GM12878 (cell line): ENCODE measurements around the gene SIRT2. TPM values are rescaled to one million over a fixed set of nuclear protein-coding genes. Genes with fewer than 3 reads are reported as not detected.

Experiments
- ATAC-seq: fragments of 200-7000 bp; cut with Tn5 transposase; 3 replicates; pipeline ENCODE4 v1.9.1; 2020; ENCODE audit warnings: mild to moderate bottlenecking, moderate library complexity
- BruUV-seq: library from RNA; stranded (reverse); fragments of 400-500 nt; replicated peaks from 2 replicates; lab custom pipeline; 2021; lab: Mats Ljungman, UMichigan
- CTCF ChIA-PET: fragments of 300-600 bp; sonication (Branson Sonifier 250); formaldehyde crosslinking; extraction: SDS; loops from one replicate; lab custom pipeline; 2021; ENCODE audit warnings: inconsistent platforms; lab: Yijun Ruan, JAX
- POLR2A ChIA-PET: fragments of 350-600 bp; formaldehyde crosslinking; extraction: SDS; loops from one replicate; lab custom pipeline; 2021; ENCODE audit warnings: inconsistent platforms; lab: Charles Lee
- RAD21 ChIA-PET: fragments of 300-600 bp; sonication (Branson Sonifier 250); formaldehyde crosslinking; loops from one replicate; lab custom pipeline; 2023; ENCODE audit warnings: antibody characterized with exemption; ENCODE audit not compliant: unreplicated experiment; lab: Charles Lee
- SMC1A ChIA-PET: fragments of 300-600 bp; sonication (Branson Sonifier 250); formaldehyde crosslinking; loops from one replicate; lab custom pipeline; 2023; ENCODE audit not compliant: unreplicated experiment, uncharacterized antibody; lab: Charles Lee
- DNase-seq: peaks from one replicate; pipeline ENCODE4 v3.0.0-alpha.2; 2011; ENCODE audit warnings: low read depth, low spot score
- FAIRE-seq: peaks from 3 replicates; lab custom pipeline; 2011; peaks lifted over from hg19 to GRCh38; lab: Jason Lieb, UNC
- H2AFZ ChIP-seq: 2 replicates; pipeline ENCODE4 v1.6.0; 2011; ENCODE audit warnings: low read depth, low read length, control low read depth; ENCODE audit not compliant: control insufficient read depth
- H3K27ac ChIP-seq: 2 replicates; pipeline ENCODE4 v1.5.1; 2011; ENCODE audit warnings: control low read depth; ENCODE audit not compliant: control insufficient read depth, insufficient read depth
- H3K27me3 ChIP-seq, 2 experiments: replicated peaks in 1 of 2; 2 replicates each; pipeline versions ENCODE4 v1.6.0 to v1.6.1; 2011; ENCODE audit warnings: low read length in 1 of 2; ENCODE audit not compliant: control insufficient read depth in 2 of 2, insufficient read depth in 2 of 2
- H3K36me3 ChIP-seq, 2 experiments: 2 replicates each; pipeline ENCODE4 v1.5.1; 2011; ENCODE audit warnings: low read length in 1 of 2; ENCODE audit not compliant: control insufficient read depth in 2 of 2, insufficient read depth in 2 of 2
- H3K4me1 ChIP-seq: 2 replicates; pipeline ENCODE4 v1.6.1; 2011; ENCODE audit warnings: mild to moderate bottlenecking, low read length, moderate library complexity, mixed read lengths; ENCODE audit not compliant: control insufficient read depth, insufficient read depth
- H3K4me2 ChIP-seq: 2 replicates; pipeline ENCODE4 v1.6.0; 2011; ENCODE audit warnings: control low read depth; ENCODE audit not compliant: control insufficient read depth, insufficient read depth
- H3K4me3 ChIP-seq: fragments of 200-600 bp; sonication (generic); 2 replicates; pipeline ENCODE4 v1.5.1; 2016
- H3K79me2 ChIP-seq: 2 replicates; pipeline ENCODE4 v1.6.0; 2011; ENCODE audit warnings: low read length; ENCODE audit not compliant: control insufficient read depth, insufficient read depth
- H3K9ac ChIP-seq: 2 replicates; pipeline ENCODE4 v1.8.0; 2011; ENCODE audit warnings: low read length, control low read depth, mixed read lengths; ENCODE audit not compliant: control insufficient read depth, insufficient read depth
- H3K9me3 ChIP-seq: replicated peaks from 3 replicates; pipeline ENCODE4 v1.5.1; 2011; ENCODE audit warnings: mild to moderate bottlenecking, low read length; ENCODE audit not compliant: control insufficient read depth, insufficient read depth
- H4K20me1 ChIP-seq: 2 replicates; pipeline ENCODE4 v1.6.0; 2011; ENCODE audit not compliant: control insufficient read depth, insufficient read depth
- E4F1 ChIP-seq: fragments of 450-650 bp; IDR thresholded peaks from 2 replicates; pipeline ENCODE4 v1.6.1; 2018; ENCODE audit warnings: borderline replicate concordance, mild to moderate bottlenecking; ENCODE audit not compliant: partially characterized antibody
- FOS ChIP-seq: IDR thresholded peaks from 3 replicates; pipeline ENCODE4 v1.6.1; 2011; ENCODE audit warnings: borderline replicate concordance; ENCODE audit not compliant: insufficient read length; ENCODE audit errors: extremely low read depth
- NBN ChIP-seq: fragments of 450-650 bp; IDR thresholded peaks from 2 replicates; pipeline ENCODE4 v1.6.1; 2016
- NR2C1 ChIP-seq: fragments of 450-650 bp; IDR thresholded peaks from 2 replicates; pipeline ENCODE4 v1.6.1; 2017; ENCODE audit warnings: antibody characterized with exemption, mild to moderate bottlenecking, moderate library complexity
- POLR2A ChIP-seq: IDR thresholded peaks from 2 replicates; pipeline ENCODE4 v1.6.1; 2011; ENCODE audit warnings: low read depth, mild to moderate bottlenecking, low read length
- POLR2AphosphoS5 ChIP-seq: IDR thresholded peaks from 2 replicates; pipeline ENCODE4 v1.6.1; 2011; ENCODE audit warnings: mild to moderate bottlenecking, low read length, inconsistent platforms
- RAD51 ChIP-seq: fragments of 450-650 bp; IDR thresholded peaks from 2 replicates; pipeline ENCODE4 v1.6.1; 2016; ENCODE audit warnings: moderate library complexity, mild to moderate bottlenecking, inconsistent platforms
- RELB ChIP-seq: fragments of 450-650 bp; IDR thresholded peaks from 2 replicates; pipeline ENCODE4 v1.6.1; 2017; ENCODE audit warnings: low read depth, mild to moderate bottlenecking, moderate library complexity
- YBX1 ChIP-seq: fragments of 450-650 bp; IDR thresholded peaks from 2 replicates; pipeline ENCODE4 v1.6.1; 2016; ENCODE audit warnings: antibody characterized with exemption
- WGBS: methylation state at CpG from one replicate; pipeline ENCODE4 v1.1.6; 2016; ENCODE audit warnings: low lambda C conversion rate; ENCODE audit not compliant: insufficient replicate concordance, insufficient coverage; ENCODE audit errors: missing lambda C conversion rate; 5-methylcytosine and 5-hydroxymethylcytosine counted together
- in situ Hi-C: fragments of 300-500 bp; cut with MboI; formaldehyde crosslinking; loops from 9 replicates; pipeline ENCODE4 v1.14.3; 2018; ENCODE audit warnings: mixed read lengths
- intact Hi-C: fragments of 100-400 bp; cut with micrococcal nuclease; formaldehyde crosslinking; loops from one replicate; pipeline ENCODE4 v1.14.2; 2022; ENCODE audit not compliant: unreplicated experiment
- polyA plus RNA-seq, 11 experiments: library from polyadenylated mRNA; depleted of rRNA in 4 of 11; unstranded in 6 of 11; stranded (reverse) in 5 of 11; fragments of >200 nt; fragmentation: Nextera tagmentation in 4 of 11; fragmentation: Illumina TruSeq in 1 of 11; extraction: Ambion mirVana in 4 of 11; extraction: Trizol in 1 of 11; gene quantifications; 1 replicate in 1 of 11; 2 replicates in 10 of 11; pipeline versions ENCODE4 v1.2.1 to v1.2.3, GENCODE V29; 2011 to 2016; ENCODE audit warnings: inconsistent platforms in 2 of 11, missing spikeins in 2 of 11, low read depth in 1 of 11
- total RNA-seq, 4 experiments: library from RNA; depleted of rRNA in 3 of 4; stranded (reverse); fragments of >200 nt in 3 of 4; fragmentation: Illumina TruSeq in 1 of 4; extraction: Trizol in 1 of 4; gene quantifications; 2 replicates each; pipeline versions ENCODE4 v1.2.1 to v1.2.3, GENCODE V29; 2013 to 2021

SIRT2 gene
- total and polyA plus RNA-seq, 10 of the 15 experiments (the other 5 are each of a cell fraction or from before 2014, with no cell fraction given) = 1.4 to 38.7 (median 24.1) TPM

- no peak for TF ChIP-seq E4F1
- no peak for TF ChIP-seq FOS
- TF ChIP-seq POLR2AphosphoS5 = peak; percentile 7; the same call in 1 of the 2 replicates
These were observed 50.9 kb downstream of the SIRT2 start (continued) for GRCh38 chr19:38848299-38849146.

GRCh38 chr19:38846097-38846496 lies 53.3 kb downstream of the SIRT2 start:
- whole genome bisulfite sequencing = 38% methylated on average over 2 of the region's 2 CpGs
- peak overlapping the region; percentile 26 for H3K4me2 ChIP-seq
- H3K36me3 ChIP-seq = peaks cover 29 to 54% of the 10 kb centered on the region in 2 experiments
- DNase-seq (no peak), FAIRE-seq (no peak), ATAC-seq (no peak)
- H3K4me1 ChIP-seq = peaks cover 26% of the 10 kb centered on the region
- ChIA-PET SMC1A (interaction anchor here (0.7 to 1.2 kb wide), 4 partner anchors 15 to 85 kb away, joined by 3 to 5 read pairs (median 3); partner anchors contain the start of genes MRPS12 and SARS2), POLR2A (interaction anchor here (3.8 kb wide), 1 partner anchor 13 kb away, joined by 43 read pairs; the partner anchor contains the start of gene ECH1), RAD21 (interaction anchor here (0.8 to 1.2 kb wide), 3 partner anchors 14 to 42 kb away, joined by 3 to 4 read pairs (median 4); partner anchors contain the start of gene ECH1), CTCF (interaction anchor here (0.9 to 4.1 kb wide), 3 partner anchors 15 to 41 kb away, joined by 3 to 20 read pairs (median 3); no protein-coding TSS in a partner anchor)
- TF ChIP-seq NBN = no peak
- no peak for TF ChIP-seq RAD51
- TF ChIP-seq NR2C1 = no peak
- no peak for TF ChIP-seq RELB
- no peak for TF ChIP-seq YBX1
- peak; percentile 12; the same call in 1 of the 2 replicates for TF ChIP-seq POLR2A
- no peak overlapping the region for H3K9ac ChIP-seq
- no peak overlapping the region for H2AFZ ChIP-seq
- no peaks in the 10 kb centered on the region for H3K9me3 ChIP-seq
- no peak overlapping the region for H3K4me3 ChIP-seq
- peaks cover 61% of the 10 kb centered on the region for H3K79me2 ChIP-seq
- no peaks in the 10 kb centered on the region for H3K27me3 ChIP-seq
- no peak overlapping the region for H3K27ac ChIP-seq
- in situ Hi-C loops = no loop called here
- BruUV-seq = no TSS peak
- peaks cover 12% of the 10 kb centered on the region for H4K20me1 ChIP-seq
- intact Hi-C loops = no loop called here
